K562 (cell line): Measurements from ENCODE around the gene KBTBD2. TPM values are rescaled to one million over a fixed set of nuclear protein-coding genes. Genes with fewer than 3 reads are reported as not detected.

ENCODE experiments used
- ARID1B ChIP-seq: fragments of 450-650 bp; IDR thresholded peaks from 2 replicates; pipeline ENCODE4 v1.6.1; 2016; ENCODE audit warnings: antibody characterized with exemption, mild to moderate bottlenecking, inconsistent platforms
- ARID3A ChIP-seq: IDR thresholded peaks from 2 replicates; pipeline ENCODE4 v1.6.1; 2012; ENCODE audit warnings: low read depth, low read length, improper control_type of control experiment, borderline replicate concordance
- CBFA2T3 ChIP-seq: fragments of 450-650 bp; IDR thresholded peaks from 2 replicates; pipeline ENCODE4 v1.6.1; 2017
- DACH1 ChIP-seq: fragments of 450-650 bp; IDR thresholded peaks from 2 replicates; pipeline ENCODE4 v1.6.1; 2018; ENCODE audit not compliant: partially characterized antibody
- DLX4 ChIP-seq: fragments of 250-450 bp; sonication (Bioruptor Pico); IDR thresholded peaks from 2 replicates; pipeline ENCODE4 v1.6.1; 2021; ENCODE audit warnings: mild to moderate bottlenecking
- EP300 ChIP-seq: IDR thresholded peaks from 2 replicates; pipeline ENCODE4 v1.6.1; 2012; ENCODE audit warnings: low read length, improper control_type of control experiment
- FOXJ2 ChIP-seq: fragments of 200-800 bp; sonication (Bioruptor generic); IDR thresholded peaks from 2 replicates; pipeline ENCODE4 v1.6.1; 2016; ENCODE audit warnings: missing genetic modification characterization, missing compliant biosample characterization
- FOXM1 ChIP-seq, 2 experiments: fragments of 450-650 bp in 1 of 2; sonication (generic) in 1 of 2; formaldehyde crosslinking in 1 of 2; IDR thresholded peaks; 2 replicates each; pipeline versions ENCODE4 v1.6.1 to v1.9.0; 2017 to 2022; ENCODE audit warnings: low read depth in 2 of 2, mild to moderate bottlenecking in 2 of 2, missing genetic modification reagents in 1 of 2, moderate library complexity in 1 of 2
- KAT8 ChIP-seq: fragments of 450-650 bp; IDR thresholded peaks from 2 replicates; pipeline ENCODE4 v1.6.1; 2016; ENCODE audit warnings: low read depth, mild to moderate bottlenecking
- KLF16 ChIP-seq: IDR thresholded peaks from 2 replicates; pipeline ENCODE4 v1.6.1; 2016; ENCODE audit warnings: antibody characterized with exemption
- MAFF ChIP-seq: IDR thresholded peaks from 2 replicates; pipeline ENCODE4 v1.6.1; 2012; ENCODE audit warnings: low read length, improper control_type of control experiment
- MAFG ChIP-seq: fragments of 450-650 bp; conservative IDR thresholded peaks from 2 replicates; pipeline ENCODE4 v1.6.1; 2016; ENCODE audit warnings: missing genetic modification characterization, missing compliant biosample characterization
- NR2C2 ChIP-seq, 2 experiments: fragments of 200-800 bp in 1 of 2; sonication (Bioruptor generic) in 1 of 2; sonication (generic) in 1 of 2; formaldehyde crosslinking in 1 of 2; IDR thresholded peaks; 2 replicates each; pipeline versions ENCODE4 v1.6.1 to v1.8.0; 2016 to 2022; ENCODE audit warnings: mild to moderate bottlenecking in 1 of 2, missing compliant biosample characterization in 1 of 2, missing genetic modification characterization in 1 of 2, missing genetic modification reagents in 1 of 2
- PYGO2 ChIP-seq: fragments of 450-650 bp; IDR thresholded peaks from 2 replicates; pipeline ENCODE4 v1.6.1; 2016; ENCODE audit warnings: mild to moderate bottlenecking, missing genetic modification characterization, moderate library complexity, missing compliant biosample characterization
- SMARCA4 ChIP-seq: fragments of 450-650 bp; IDR thresholded peaks from 2 replicates; pipeline ENCODE4 v1.6.1; 2016
- STAT5A ChIP-seq: IDR thresholded peaks from 2 replicates; pipeline ENCODE4 v1.6.1; 2012; ENCODE audit warnings: low read length, inconsistent platforms, borderline replicate concordance
- TEAD4 ChIP-seq, 2 experiments: sonication (generic) in 1 of 2; formaldehyde crosslinking in 1 of 2; IDR thresholded peaks; 2 replicates each; pipeline versions ENCODE4 v1.6.1 to v1.8.0; 2012 to 2022; ENCODE audit warnings: borderline replicate concordance in 1 of 2, inconsistent platforms in 1 of 2, low read length in 1 of 2, mild to moderate bottlenecking in 1 of 2, missing genetic modification reagents in 1 of 2
- TOE1 ChIP-seq, 2 experiments: fragments of 450-650 bp in 1 of 2; sonication (generic) in 1 of 2; formaldehyde crosslinking in 1 of 2; IDR thresholded peaks; 2 replicates each; pipeline versions ENCODE4 v1.7.1 to v1.8.0; 2016 to 2022; ENCODE audit warnings: borderline replicate concordance in 2 of 2, mild to moderate bottlenecking in 2 of 2, antibody characterized with exemption in 1 of 2, inconsistent platforms in 1 of 2, low read depth in 1 of 2, missing genetic modification reagents in 1 of 2, moderate library complexity in 1 of 2
- ZBTB2 ChIP-seq: fragments of 450-650 bp; IDR thresholded peaks from 2 replicates; pipeline ENCODE4 v1.6.1; 2016; ENCODE audit warnings: antibody characterized with exemption
- ZNF3 ChIP-seq: fragments of 250-450 bp; sonication (Bioruptor Pico); IDR thresholded peaks from 2 replicates; pipeline ENCODE4 v1.5.0; 2021; ENCODE audit warnings: mild to moderate bottlenecking, moderate library complexity
- ZNF449 ChIP-seq: fragments of 250-450 bp; sonication (Bioruptor Pico); IDR thresholded peaks from 2 replicates; pipeline ENCODE4 v1.8.0; 2022; ENCODE audit warnings: moderate library complexity, mild to moderate bottlenecking, inconsistent platforms
- polyA plus RNA-seq, 8 experiments: library from polyadenylated mRNA; depleted of rRNA in 4 of 8; stranded (reverse) in 5 of 8; unstranded in 3 of 8; fragments of >200 nt; fragmentation: Nextera tagmentation in 2 of 8; fragmentation: Illumina TruSeq in 1 of 8; extraction: Ambion mirVana in 2 of 8; extraction: Trizol in 1 of 8; gene quantifications; 2 replicates each; pipeline versions ENCODE4 v1.2.1 to v1.2.3, GENCODE V29; 2011 to 2014; ENCODE audit warnings: inconsistent platforms in 1 of 8, missing spikeins in 1 of 8
- total RNA-seq, 7 experiments: library from RNA; depleted of rRNA in 6 of 7; stranded (reverse); fragments of >200 nt in 6 of 7; fragmentation: Illumina TruSeq in 2 of 7; extraction: Trizol in 2 of 7; gene quantifications; 2 replicates each; pipeline versions ENCODE4 v1.2.1 to v1.2.3, GENCODE V29; 2011 to 2021; ENCODE audit warnings: low replicate concordance in 1 of 7

The KBTBD2 gene
- total and polyA plus RNA-seq, 9 of the 15 experiments (the other 6 are each of a cell fraction or from before 2014, with no cell fraction given): 22.8 to 62.2 (median 30.8) TPM

- peak; percentile 53 for TF ChIP-seq FOXM1 (IDR thresholded peaks at IDR 0.05; ENCODE audit: low read depth)
- TF ChIP-seq FOXM1 (CRISPR knock-in tag; IDR thresholded peaks at IDR 0.05; ENCODE audit: low read depth): no peak
- TF ChIP-seq TOE1 (IDR thresholded peaks at IDR 0.05; ENCODE audit: borderline replicate concordance): peak; percentile 23; the same call in 1 of the 2 replicates
- TF ChIP-seq TOE1 (CRISPR knock-in tag; IDR thresholded peaks at IDR 0.05; ENCODE audit: borderline replicate concordance, low read depth): no peak
- TF ChIP-seq ZBTB2: 0 out of 2 replicates have a peak, but pooled peaks have one; percentile 28
- TF ChIP-seq NR2C2 (CRISPR knock-in tag; IDR thresholded peaks at IDR 0.05): no peak
- TF ChIP-seq NR2C2 (tag; IDR thresholded peaks at IDR 0.05): 0 out of 2 replicates have a peak, but pooled peaks have one; percentile 21
- peak; percentile 91 for TF ChIP-seq ARID1B
- peak; percentile 90 for TF ChIP-seq SMARCA4
- TF ChIP-seq TEAD4 (IDR thresholded peaks at IDR 0.05; ENCODE audit: low read length): peak; percentile 88
- TF ChIP-seq TEAD4 (CRISPR knock-in tag; IDR thresholded peaks at IDR 0.05; ENCODE audit: borderline replicate concordance): no peak
- TF ChIP-seq ARID3A: 0 out of 2 replicates have a peak, but pooled peaks have one; percentile 20
- no peak for TF ChIP-seq DLX4 (CRISPR knock-in tag)
- TF ChIP-seq PYGO2 (tag): 0 out of 2 replicates have a peak, but pooled peaks have one; percentile 48
- peak; percentile 98 for TF ChIP-seq MAFG (tag)
- peak; percentile 71 for TF ChIP-seq STAT5A
- TF ChIP-seq FOXJ2: peak; percentile 44; the same call in 1 of the 2 replicates
- peak; percentile 98 for TF ChIP-seq DACH1
- TF ChIP-seq CBFA2T3: peak; percentile 93
- no peak for TF ChIP-seq ZNF449 (CRISPR knock-in tag)
- no peak for TF ChIP-seq ZNF3 (CRISPR knock-in tag)
- no peak for TF ChIP-seq KLF16
- TF ChIP-seq KAT8: no peak; the same call in 1 of the 2 replicates
- TF ChIP-seq MAFF: peak; percentile 90
- TF ChIP-seq EP300: peak; percentile 64
Observed at GRCh38 chr7:32879460-32879859, 12.1 kb downstream of the KBTBD2 start (continued).
